ENCODE measurements around the gene ARID5B.
"Not testable (repeated sequence)": the region's sequence is repeated elsewhere in the genome, so short reads cannot be mapped to it uniquely, and the experiment has no call there.

ARID5B gene

GRCh38 chr10:62016623-62017490 lies 115.4 kb downstream of the ARID5B start:
- no peak for DNase-seq (ENCODE audit: low spot score)

GRCh38 chr10:62017491-62017870 lies 116.0 kb downstream of the ARID5B start:
- DNase-seq (ENCODE audit: low spot score), result no peak

- DNase-seq (ENCODE audit: low spot score), result no peak
Observed at GRCh38 chr10:62018131-62018911, 116.8 kb downstream of the ARID5B start.

GRCh38 chr10:62019013-62019684 lies 117.7 kb downstream of the ARID5B start:
- DNase-seq (ENCODE audit: low spot score), result no peak

- no peak for DNase-seq (ENCODE audit: low spot score)
Observed at GRCh38 chr10:62019685-62020359, 118.3 kb downstream of the ARID5B start.

GRCh38 chr10:62021128-62021665 lies 119.7 kb downstream of the ARID5B start:
- DNase-seq (ENCODE audit: low spot score), result no peak

- no peak for DNase-seq (ENCODE audit: low spot score)
Observed at GRCh38 chr10:62021978-62022802, 120.7 kb downstream of the ARID5B start.

- DNase-seq (ENCODE audit: low spot score), result no peak
Observed at GRCh38 chr10:62022830-62023229, 121.3 kb downstream of the ARID5B start.

GRCh38 chr10:62023329-62023728 lies 121.8 kb downstream of the ARID5B start:
- DNase-seq (ENCODE audit: low spot score), result no peak

- DNase-seq (ENCODE audit: low spot score), result no peak
Observed at GRCh38 chr10:62024026-62024701, 122.7 kb downstream of the ARID5B start.

- no peak for DNase-seq (ENCODE audit: low spot score)
Observed at GRCh38 chr10:62025134-62025794, 123.8 kb downstream of the ARID5B start.

GRCh38 chr10:62025901-62026879 lies 124.7 kb downstream of the ARID5B start:
- peak; percentile 49 for DNase-seq (ENCODE audit: low spot score)

- no peak for DNase-seq (ENCODE audit: low spot score)
Observed at GRCh38 chr10:62027841-62028501, 126.5 kb downstream of the ARID5B start.

GRCh38 chr10:62028502-62028842 lies 127.0 kb downstream of the ARID5B start:
- DNase-seq (ENCODE audit: low spot score), result not testable (repeated sequence)

- no peak for DNase-seq (ENCODE audit: low spot score)
Observed at GRCh38 chr10:62029401-62029800, 127.9 kb downstream of the ARID5B start.

- DNase-seq (ENCODE audit: low spot score), result no peak
Observed at GRCh38 chr10:62031507-62031906, 130.0 kb downstream of the ARID5B start.

GRCh38 chr10:62033125-62033524 lies 131.6 kb downstream of the ARID5B start:
- DNase-seq (ENCODE audit: low spot score), result no peak

GRCh38 chr10:62034096-62034640 lies 132.7 kb downstream of the ARID5B start:
- no peak for DNase-seq (ENCODE audit: low spot score)
